OCI-LY3 (cell line): ENCODE data around the gene AGBL5.
A peak's percentile ranks its signal among the peaks of the same experiment; 100 is the strongest.

Source experiments
- H2AFZ ChIP-seq: fragments of 200-600, 300-600 bp; shearing (Covaris generic); 2 replicates; pipeline ENCODE4 v1.6.0; 2014; ENCODE audit warnings: antibody characterized with exemption, low read depth, low read length
- H3K27ac ChIP-seq: fragments of 200-600, 300-600 bp; sonication (generic); 2 replicates; pipeline ENCODE4 v1.5.1; 2014; ENCODE audit warnings: mild to moderate bottlenecking, low read length, moderate library complexity, mixed read lengths
- H3K27me3 ChIP-seq: fragments of 200-600, 300-600 bp; sonication (generic); 2 replicates; pipeline ENCODE4 v1.6.1; 2014; ENCODE audit warnings: low read depth, low read length, mixed read lengths
- H3K36me3 ChIP-seq: fragments of 200-600, 300-600 bp; sonication (generic); replicated peaks from 2 replicates; pipeline ENCODE3; 2014; ENCODE audit warnings: low read depth, low read length, mixed read lengths
- H3K4me1 ChIP-seq: fragments of 300-600, 200-600 bp; sonication (generic); 2 replicates; pipeline ENCODE4 v1.6.1; 2014; ENCODE audit warnings: low read length, mixed read lengths
- H3K4me2 ChIP-seq: fragments of 200-600, 300-600 bp; sonication (generic); 2 replicates; pipeline ENCODE4 v1.6.1; 2014; ENCODE audit warnings: low read length, mixed read lengths
- H3K4me3 ChIP-seq: fragments of 300-600, 200-600 bp; sonication (generic); 2 replicates; pipeline ENCODE4 v1.5.1; 2014; ENCODE audit warnings: antibody characterized with exemption, mild to moderate bottlenecking, low read length, moderate library complexity
- H3K79me2 ChIP-seq: fragments of 300-600, 200-600 bp; shearing (Covaris generic); 2 replicates; pipeline ENCODE4 v1.6.1; 2014; ENCODE audit warnings: mild to moderate bottlenecking, low read length, mixed read lengths
- H3K9ac ChIP-seq: fragments of 300-600, 200-600 bp; shearing (Covaris generic); 2 replicates; pipeline ENCODE4 v1.6.0; 2014; ENCODE audit warnings: mild to moderate bottlenecking, low read length, moderate library complexity
- H3K9me3 ChIP-seq: fragments of 200-600, 300-600 bp; shearing (Covaris generic); 2 replicates; pipeline ENCODE4 v1.6.1; 2014; ENCODE audit warnings: low read length, mixed read lengths; ENCODE audit not compliant: insufficient read depth
- H4K20me1 ChIP-seq: fragments of 200-600, 300-600 bp; sonication (generic); 2 replicates; pipeline ENCODE4 v1.6.1; 2016; ENCODE audit warnings: low read length, mixed read lengths; ENCODE audit not compliant: insufficient read depth
- EZH2phosphoT487 ChIP-seq: fragments of 200-600 bp; shearing (Covaris generic); IDR thresholded peaks from 2 replicates; pipeline ENCODE4 v1.6.1; 2018; ENCODE audit warnings: antibody characterized with exemption, mixed run types, low read depth
- TF ChIP-seq, protein P1 (sequence below): fragments of 200-600, 300-600 bp; sonication (generic); IDR thresholded peaks from 2 replicates; pipeline ENCODE4 v1.5.1; 2014; ENCODE audit warnings: antibody characterized with exemption, low read length, low read depth

Gene AGBL5, protein sequence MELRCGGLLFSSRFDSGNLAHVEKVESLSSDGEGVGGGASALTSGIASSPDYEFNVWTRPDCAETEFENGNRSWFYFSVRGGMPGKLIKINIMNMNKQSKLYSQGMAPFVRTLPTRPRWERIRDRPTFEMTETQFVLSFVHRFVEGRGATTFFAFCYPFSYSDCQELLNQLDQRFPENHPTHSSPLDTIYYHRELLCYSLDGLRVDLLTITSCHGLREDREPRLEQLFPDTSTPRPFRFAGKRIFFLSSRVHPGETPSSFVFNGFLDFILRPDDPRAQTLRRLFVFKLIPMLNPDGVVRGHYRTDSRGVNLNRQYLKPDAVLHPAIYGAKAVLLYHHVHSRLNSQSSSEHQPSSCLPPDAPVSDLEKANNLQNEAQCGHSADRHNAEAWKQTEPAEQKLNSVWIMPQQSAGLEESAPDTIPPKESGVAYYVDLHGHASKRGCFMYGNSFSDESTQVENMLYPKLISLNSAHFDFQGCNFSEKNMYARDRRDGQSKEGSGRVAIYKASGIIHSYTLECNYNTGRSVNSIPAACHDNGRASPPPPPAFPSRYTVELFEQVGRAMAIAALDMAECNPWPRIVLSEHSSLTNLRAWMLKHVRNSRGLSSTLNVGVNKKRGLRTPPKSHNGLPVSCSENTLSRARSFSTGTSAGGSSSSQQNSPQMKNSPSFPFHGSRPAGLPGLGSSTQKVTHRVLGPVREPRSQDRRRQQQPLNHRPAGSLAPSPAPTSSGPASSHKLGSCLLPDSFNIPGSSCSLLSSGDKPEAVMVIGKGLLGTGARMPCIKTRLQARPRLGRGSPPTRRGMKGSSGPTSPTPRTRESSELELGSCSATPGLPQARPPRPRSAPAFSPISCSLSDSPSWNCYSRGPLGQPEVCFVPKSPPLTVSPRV

DNA sequence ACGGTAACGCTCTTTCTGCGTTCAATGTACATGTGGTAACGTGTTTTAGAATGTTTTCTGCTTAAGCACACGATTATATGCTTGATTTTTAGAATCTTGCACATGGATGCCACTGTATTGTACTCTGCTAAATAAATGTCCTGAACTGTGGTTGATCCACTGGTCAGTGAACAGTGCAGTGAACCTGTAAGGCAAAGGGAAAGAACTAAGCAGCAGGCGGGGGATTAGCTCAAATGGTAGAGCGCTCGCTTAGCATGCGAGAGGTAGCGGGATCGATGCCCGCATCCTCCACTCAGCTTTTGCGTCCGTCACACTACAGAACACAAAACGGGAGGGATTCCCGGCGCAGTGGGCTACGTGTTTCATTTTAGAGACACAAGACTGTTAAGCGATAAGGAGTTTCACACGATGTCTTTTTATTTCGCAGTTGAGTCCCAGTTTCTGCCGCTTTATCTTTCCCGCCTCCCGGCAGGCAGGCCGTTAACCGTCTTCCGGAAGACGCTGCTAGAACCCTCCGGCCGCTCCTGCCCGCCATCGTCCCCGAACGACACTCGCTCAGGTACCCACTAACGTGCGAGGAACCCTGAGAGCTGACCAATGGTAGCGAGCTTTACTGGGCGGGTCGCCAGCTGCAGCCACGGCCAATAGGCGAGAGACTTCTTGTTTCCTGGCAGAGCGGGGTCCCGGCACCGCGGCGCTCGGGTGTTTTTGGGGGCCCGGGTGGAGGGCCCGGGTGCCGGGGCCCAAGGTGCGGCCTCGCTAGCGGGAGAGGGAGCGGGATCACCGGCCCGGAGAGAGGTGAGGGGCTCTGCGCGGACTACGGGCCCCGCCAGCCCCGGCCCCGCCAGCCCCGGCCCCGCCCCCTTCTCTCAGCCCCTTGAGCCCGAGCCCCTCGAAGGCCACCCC, at the start of gene AGBL5:
Gene AGBL5, plus strand, starts transcription at position 673 of the 906 bp plus-strand sequence. CDS start 1,291 bp downstream, outside the sequence.
- H4K20me1 ChIP-seq, result no peaks in the 10 kb centered on the region
- no peak for TF ChIP-seq EZH2phosphoT487
- TF ChIP-seq, protein P1, sequence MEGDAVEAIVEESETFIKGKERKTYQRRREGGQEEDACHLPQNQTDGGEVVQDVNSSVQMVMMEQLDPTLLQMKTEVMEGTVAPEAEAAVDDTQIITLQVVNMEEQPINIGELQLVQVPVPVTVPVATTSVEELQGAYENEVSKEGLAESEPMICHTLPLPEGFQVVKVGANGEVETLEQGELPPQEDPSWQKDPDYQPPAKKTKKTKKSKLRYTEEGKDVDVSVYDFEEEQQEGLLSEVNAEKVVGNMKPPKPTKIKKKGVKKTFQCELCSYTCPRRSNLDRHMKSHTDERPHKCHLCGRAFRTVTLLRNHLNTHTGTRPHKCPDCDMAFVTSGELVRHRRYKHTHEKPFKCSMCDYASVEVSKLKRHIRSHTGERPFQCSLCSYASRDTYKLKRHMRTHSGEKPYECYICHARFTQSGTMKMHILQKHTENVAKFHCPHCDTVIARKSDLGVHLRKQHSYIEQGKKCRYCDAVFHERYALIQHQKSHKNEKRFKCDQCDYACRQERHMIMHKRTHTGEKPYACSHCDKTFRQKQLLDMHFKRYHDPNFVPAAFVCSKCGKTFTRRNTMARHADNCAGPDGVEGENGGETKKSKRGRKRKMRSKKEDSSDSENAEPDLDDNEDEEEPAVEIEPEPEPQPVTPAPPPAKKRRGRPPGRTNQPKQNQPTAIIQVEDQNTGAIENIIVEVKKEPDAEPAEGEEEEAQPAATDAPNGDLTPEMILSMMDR, result no peak
- H3K27me3 ChIP-seq, result no peaks in the 10 kb centered on the region
- peak within 1 kb of the TSS; percentile 95 for H3K27ac ChIP-seq
- H3K79me2 ChIP-seq, result no peaks in the 10 kb centered on the region
- peak within 1 kb of the TSS; percentile 99 for H3K4me2 ChIP-seq
- peaks cover 16% of the 10 kb centered on the region for H3K36me3 ChIP-seq
- H3K4me1 ChIP-seq, result peaks cover 14% of the 10 kb centered on the region
- peak within 1 kb of the TSS; percentile 91 for H3K4me3 ChIP-seq
- H3K9me3 ChIP-seq, result no peaks in the 10 kb centered on the region
- peak within 1 kb of the TSS; percentile 96 for H3K9ac ChIP-seq
- H2AFZ ChIP-seq, result peak within 1 kb of the TSS; percentile 77

DNA sequence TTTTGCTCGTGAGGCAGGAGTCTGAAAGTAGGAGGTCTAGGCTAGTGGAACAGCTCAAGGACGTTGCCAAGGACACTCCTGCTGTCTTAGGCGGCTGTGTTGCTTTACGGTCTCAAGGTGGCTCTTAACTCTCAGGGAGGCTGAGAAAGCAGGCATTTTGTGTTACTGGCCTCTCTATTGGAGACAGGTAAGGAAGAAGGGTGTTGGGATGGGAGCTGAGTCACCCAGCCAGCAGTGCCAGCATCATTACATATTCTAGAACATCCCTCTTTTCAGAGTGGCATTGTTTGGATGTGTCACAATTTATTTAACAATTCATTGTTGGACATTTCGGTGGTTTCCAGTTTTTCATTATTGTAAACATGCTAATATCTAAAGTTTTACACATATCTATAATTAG, 49.5 kb upstream of the AGBL5 start:
- Histone ChIP-seq H3K27me3 (peaks cover 15% of the 10 kb centered on the region; the same call in 1 of the 2 replicates), H2AFZ (no peak overlapping the region), H3K4me2 (no peak overlapping the region), H3K9me3 (no peaks in the 10 kb centered on the region), H3K4me1 (peaks cover 24% of the 10 kb centered on the region), H4K20me1 (no peaks in the 10 kb centered on the region), H3K4me3 (no peak overlapping the region), H3K79me2 (no peaks in the 10 kb centered on the region), H3K9ac (no peak overlapping the region), H3K27ac (no peak overlapping the region), H3K36me3 (no peaks in the 10 kb centered on the region)
- no peak for TF ChIP-seq EZH2phosphoT487
- TF ChIP-seq, protein P1, result no peak

DNA sequence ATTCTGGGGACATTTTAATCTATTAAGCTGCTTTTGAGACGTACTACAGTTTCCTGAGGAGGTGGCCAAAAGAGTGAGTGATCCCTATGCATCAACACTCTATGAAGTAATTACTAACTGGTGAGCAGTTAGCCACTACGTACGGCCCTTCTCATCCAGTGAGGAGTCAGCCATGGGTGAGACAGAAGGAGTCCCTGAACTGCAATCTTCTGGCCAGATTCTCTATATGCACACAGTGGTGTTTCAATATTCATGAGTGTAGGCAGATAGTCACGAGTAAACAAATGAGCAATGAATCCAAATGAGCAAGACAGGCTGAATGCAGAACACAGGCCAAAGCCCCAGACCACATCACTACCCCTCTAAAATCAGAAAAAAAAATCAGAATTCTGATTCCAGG, 48.5 kb upstream of the AGBL5 start:
- H3K9ac ChIP-seq, result no peak overlapping the region
- no peak overlapping the region for H2AFZ ChIP-seq
- H3K27me3 ChIP-seq, result peaks cover 18% of the 10 kb centered on the region
- peak overlapping the region; percentile 61 for H3K4me2 ChIP-seq
- TF ChIP-seq, protein P1, result no peak
- TF ChIP-seq EZH2phosphoT487, result no peak
- H3K4me3 ChIP-seq, result no peak overlapping the region
- peaks cover 24% of the 10 kb centered on the region for H3K4me1 ChIP-seq
- H3K9me3 ChIP-seq, result no peaks in the 10 kb centered on the region
- no peaks in the 10 kb centered on the region for H4K20me1 ChIP-seq
- H3K36me3 ChIP-seq, result no peaks in the 10 kb centered on the region
- no peak overlapping the region for H3K27ac ChIP-seq
- H3K79me2 ChIP-seq, result no peaks in the 10 kb centered on the region
